ENCODE data around the gene CA10.

Gene CA10

GRCh38 chr17:51652529-51652928, 506.0 kb downstream of the CA10 start:
- H3K27ac ChIP-seq (ENCODE audit: low read depth, low read length), result no peak overlapping the region
- no peak overlapping the region for H3K4me3 ChIP-seq (ENCODE audit: low read depth in 1 of 2, low read length in 2 of 2)
- H3K9ac ChIP-seq (ENCODE audit: low read depth in 1 of 2, low read length in 2 of 2), result no peak overlapping the region
- H3K36me3 ChIP-seq (ENCODE audit: control insufficient read depth in 1 of 2, insufficient read depth in 2 of 2, low read length in 2 of 2), result no peaks in the 10 kb centered on the region
- no peaks in the 10 kb centered on the region for H3K4me1 ChIP-seq (ENCODE audit: control insufficient read depth in 1 of 2, insufficient read depth in 2 of 2, low read length in 2 of 2)
- H3K9me3 ChIP-seq (ENCODE audit: control insufficient read depth in 1 of 2, low read length in 2 of 2), result no peaks in the 10 kb centered on the region
- H3K27me3 ChIP-seq (ENCODE audit: control insufficient read depth in 1 of 2, insufficient read depth in 2 of 2, low read length in 2 of 2), result no peaks in the 10 kb centered on the region

GRCh38 chr17:51651513-51652298, 506.8 kb downstream of the CA10 start:
- no peaks in the 10 kb centered on the region for H3K36me3 ChIP-seq (ENCODE audit: control insufficient read depth in 1 of 2, insufficient read depth in 2 of 2, low read length in 2 of 2)
- H3K4me1 ChIP-seq (ENCODE audit: control insufficient read depth in 1 of 2, insufficient read depth in 2 of 2, low read length in 2 of 2), result no peaks in the 10 kb centered on the region
- no peak overlapping the region for H3K9ac ChIP-seq (ENCODE audit: low read depth in 1 of 2, low read length in 2 of 2)
- no peaks in the 10 kb centered on the region for H3K9me3 ChIP-seq (ENCODE audit: control insufficient read depth in 1 of 2, low read length in 2 of 2)
- H3K4me3 ChIP-seq (ENCODE audit: low read depth in 1 of 2, low read length in 2 of 2), result no peak overlapping the region
- H3K27me3 ChIP-seq (ENCODE audit: control insufficient read depth in 1 of 2, insufficient read depth in 2 of 2, low read length in 2 of 2), result no peaks in the 10 kb centered on the region
- H3K27ac ChIP-seq (ENCODE audit: low read depth, low read length), result no peak overlapping the region

GRCh38 chr17:51650772-51651171, 507.7 kb downstream of the CA10 start:
- Histone ChIP-seq H3K27me3 (ENCODE audit: control insufficient read depth in 1 of 2, insufficient read depth in 2 of 2, low read length in 2 of 2) (no peaks in the 10 kb centered on the region), H3K9ac (ENCODE audit: low read depth in 1 of 2, low read length in 2 of 2) (no peak overlapping the region), H3K4me3 (ENCODE audit: low read depth in 1 of 2, low read length in 2 of 2) (no peak overlapping the region), H3K9me3 (ENCODE audit: control insufficient read depth in 1 of 2, low read length in 2 of 2) (no peaks in the 10 kb centered on the region), H3K36me3 (ENCODE audit: control insufficient read depth in 1 of 2, insufficient read depth in 2 of 2, low read length in 2 of 2) (no peaks in the 10 kb centered on the region), H3K27ac (ENCODE audit: low read depth, low read length) (no peak overlapping the region), H3K4me1 (ENCODE audit: control insufficient read depth in 1 of 2, insufficient read depth in 2 of 2, low read length in 2 of 2) (no peaks in the 10 kb centered on the region)

- H3K4me3 ChIP-seq (ENCODE audit: low read depth in 1 of 2, low read length in 2 of 2), result no peak overlapping the region
- H3K9ac ChIP-seq (ENCODE audit: low read depth in 1 of 2, low read length in 2 of 2), result no peak overlapping the region
- no peaks in the 10 kb centered on the region for H3K27me3 ChIP-seq (ENCODE audit: control insufficient read depth in 1 of 2, insufficient read depth in 2 of 2, low read length in 2 of 2)
- no peaks in the 10 kb centered on the region for H3K4me1 ChIP-seq (ENCODE audit: control insufficient read depth in 1 of 2, insufficient read depth in 2 of 2, low read length in 2 of 2)
- no peaks in the 10 kb centered on the region for H3K36me3 ChIP-seq (ENCODE audit: control insufficient read depth in 1 of 2, insufficient read depth in 2 of 2, low read length in 2 of 2)
- H3K9me3 ChIP-seq (ENCODE audit: control insufficient read depth in 1 of 2, low read length in 2 of 2), result no peaks in the 10 kb centered on the region
- H3K27ac ChIP-seq (ENCODE audit: low read depth, low read length), result no peak overlapping the region
Measured at GRCh38 chr17:51650202-51650601, 508.3 kb downstream of the CA10 start.

GRCh38 chr17:51647826-51648225, 510.7 kb downstream of the CA10 start:
- no peak overlapping the region for H3K27ac ChIP-seq (ENCODE audit: low read depth, low read length)
- H3K9me3 ChIP-seq (ENCODE audit: control insufficient read depth in 1 of 2, low read length in 2 of 2), result no peaks in the 10 kb centered on the region
- no peaks in the 10 kb centered on the region for H3K4me1 ChIP-seq (ENCODE audit: control insufficient read depth in 1 of 2, insufficient read depth in 2 of 2, low read length in 2 of 2)
- H3K9ac ChIP-seq (ENCODE audit: low read depth in 1 of 2, low read length in 2 of 2), result no peak overlapping the region
- no peak overlapping the region for H3K4me3 ChIP-seq (ENCODE audit: low read depth in 1 of 2, low read length in 2 of 2)
- H3K27me3 ChIP-seq (ENCODE audit: control insufficient read depth in 1 of 2, insufficient read depth in 2 of 2, low read length in 2 of 2), result no peaks in the 10 kb centered on the region
- no peaks in the 10 kb centered on the region for H3K36me3 ChIP-seq (ENCODE audit: control insufficient read depth in 1 of 2, insufficient read depth in 2 of 2, low read length in 2 of 2)

- Histone ChIP-seq H3K4me3 (ENCODE audit: low read depth in 1 of 2, low read length in 2 of 2) (no peak overlapping the region), H3K27me3 (ENCODE audit: control insufficient read depth in 1 of 2, insufficient read depth in 2 of 2, low read length in 2 of 2) (no peaks in the 10 kb centered on the region), H3K4me1 (ENCODE audit: control insufficient read depth in 1 of 2, insufficient read depth in 2 of 2, low read length in 2 of 2) (no peaks in the 10 kb centered on the region), H3K9me3 (ENCODE audit: control insufficient read depth in 1 of 2, low read length in 2 of 2) (no peaks in the 10 kb centered on the region), H3K27ac (ENCODE audit: low read depth, low read length) (no peak overlapping the region), H3K9ac (ENCODE audit: low read depth in 1 of 2, low read length in 2 of 2) (no peak overlapping the region), H3K36me3 (ENCODE audit: control insufficient read depth in 1 of 2, insufficient read depth in 2 of 2, low read length in 2 of 2) (no peaks in the 10 kb centered on the region)
Measured at GRCh38 chr17:51647067-51647466, 511.4 kb downstream of the CA10 start.

GRCh38 chr17:51646539-51646938, 512.0 kb downstream of the CA10 start:
- no peaks in the 10 kb centered on the region for H3K27me3 ChIP-seq (ENCODE audit: control insufficient read depth in 1 of 2, insufficient read depth in 2 of 2, low read length in 2 of 2)
- H3K9me3 ChIP-seq (ENCODE audit: control insufficient read depth in 1 of 2, low read length in 2 of 2), result no peaks in the 10 kb centered on the region
- no peak overlapping the region for H3K4me3 ChIP-seq (ENCODE audit: low read depth in 1 of 2, low read length in 2 of 2)
- no peaks in the 10 kb centered on the region for H3K4me1 ChIP-seq (ENCODE audit: control insufficient read depth in 1 of 2, insufficient read depth in 2 of 2, low read length in 2 of 2)
- no peaks in the 10 kb centered on the region for H3K36me3 ChIP-seq (ENCODE audit: control insufficient read depth in 1 of 2, insufficient read depth in 2 of 2, low read length in 2 of 2)
- H3K9ac ChIP-seq (ENCODE audit: low read depth in 1 of 2, low read length in 2 of 2), result no peak overlapping the region
- no peak overlapping the region for H3K27ac ChIP-seq (ENCODE audit: low read depth, low read length)

GRCh38 chr17:51645056-51645455, 513.5 kb downstream of the CA10 start:
- H3K27me3 ChIP-seq (ENCODE audit: control insufficient read depth in 1 of 2, insufficient read depth in 2 of 2, low read length in 2 of 2), result no peaks in the 10 kb centered on the region
- H3K4me1 ChIP-seq (ENCODE audit: control insufficient read depth in 1 of 2, insufficient read depth in 2 of 2, low read length in 2 of 2), result no peaks in the 10 kb centered on the region
- no peak overlapping the region for H3K27ac ChIP-seq (ENCODE audit: low read depth, low read length)
- no peaks in the 10 kb centered on the region for H3K36me3 ChIP-seq (ENCODE audit: control insufficient read depth in 1 of 2, insufficient read depth in 2 of 2, low read length in 2 of 2)
- H3K9ac ChIP-seq (ENCODE audit: low read depth in 1 of 2, low read length in 2 of 2), result no peak overlapping the region
- H3K4me3 ChIP-seq (ENCODE audit: low read depth in 1 of 2, low read length in 2 of 2), result no peak overlapping the region
- H3K9me3 ChIP-seq (ENCODE audit: control insufficient read depth in 1 of 2, low read length in 2 of 2), result no peaks in the 10 kb centered on the region

GRCh38 chr17:51643702-51644490, 514.6 kb downstream of the CA10 start:
- H3K27me3 ChIP-seq (ENCODE audit: control insufficient read depth in 1 of 2, insufficient read depth in 2 of 2, low read length in 2 of 2), result no peaks in the 10 kb centered on the region
- H3K27ac ChIP-seq (ENCODE audit: low read depth, low read length), result no peak overlapping the region
- H3K4me1 ChIP-seq (ENCODE audit: control insufficient read depth in 1 of 2, insufficient read depth in 2 of 2, low read length in 2 of 2), result no peaks in the 10 kb centered on the region
- no peak overlapping the region for H3K9ac ChIP-seq (ENCODE audit: low read depth in 1 of 2, low read length in 2 of 2)
- no peaks in the 10 kb centered on the region for H3K9me3 ChIP-seq (ENCODE audit: control insufficient read depth in 1 of 2, low read length in 2 of 2)
- no peak overlapping the region for H3K4me3 ChIP-seq (ENCODE audit: low read depth in 1 of 2, low read length in 2 of 2)
- no peaks in the 10 kb centered on the region for H3K36me3 ChIP-seq (ENCODE audit: control insufficient read depth in 1 of 2, insufficient read depth in 2 of 2, low read length in 2 of 2)

- Histone ChIP-seq H3K27ac (ENCODE audit: low read depth, low read length) (no peak overlapping the region), H3K4me1 (ENCODE audit: control insufficient read depth in 1 of 2, insufficient read depth in 2 of 2, low read length in 2 of 2) (no peaks in the 10 kb centered on the region), H3K9ac (ENCODE audit: low read depth in 1 of 2, low read length in 2 of 2) (no peak overlapping the region), H3K9me3 (ENCODE audit: control insufficient read depth in 1 of 2, low read length in 2 of 2) (no peaks in the 10 kb centered on the region), H3K4me3 (ENCODE audit: low read depth in 1 of 2, low read length in 2 of 2) (no peak overlapping the region), H3K27me3 (ENCODE audit: control insufficient read depth in 1 of 2, insufficient read depth in 2 of 2, low read length in 2 of 2) (no peaks in the 10 kb centered on the region), H3K36me3 (ENCODE audit: control insufficient read depth in 1 of 2, insufficient read depth in 2 of 2, low read length in 2 of 2) (no peaks in the 10 kb centered on the region)
Measured at GRCh38 chr17:51642029-51642428, 516.5 kb downstream of the CA10 start.
